Caco-2 (cell line): Measurements from ENCODE around the gene MEGF8. TPM values are rescaled to one million over a fixed set of nuclear protein-coding genes. Genes with fewer than 3 reads are reported as not detected.

Experiments
- BruUV-seq: library from RNA; stranded (reverse); fragments of 400-500 nt; replicated peaks from 2 replicates; lab custom pipeline; 2021; lab: Mats Ljungman, UMichigan
- CTCF ChIA-PET: fragments of 300-600 bp; sonication (Branson Sonifier 250); formaldehyde crosslinking; loops from one replicate; lab custom pipeline; 2022; ENCODE audit warnings: antibody characterized with exemption; lab: Charles Lee
- POLR2A ChIA-PET: fragments of 300-600 bp; sonication (Branson Sonifier 250); formaldehyde crosslinking; loops from one replicate; lab custom pipeline; 2022; ENCODE audit warnings: antibody characterized with exemption; lab: Charles Lee
- DNase-seq, 2 experiments: peaks; one replicate each; pipeline versions ENCODE4 v3.0.0 to v3.0.0-alpha.2; 2020 to 2022
- H3K27me3 ChIP-seq: replicated peaks from 2 replicates; pipeline ENCODE4 v1.6.0; 2011; ENCODE audit warnings: low read length; ENCODE audit not compliant: control insufficient read depth, insufficient read depth
- H3K36me3 ChIP-seq: 2 replicates; pipeline ENCODE4 v1.5.1; 2011; ENCODE audit warnings: low read length; ENCODE audit not compliant: control insufficient read depth, insufficient read depth
- H3K4me1 ChIP-seq: fragments of 250-450 bp; sonication (Bioruptor Pico); 2 replicates; pipeline ENCODE4 v1.5.1; 2020; ENCODE audit warnings: mild to moderate bottlenecking
- H3K4me3 ChIP-seq: 2 replicates; pipeline ENCODE4 v1.5.1; 2011; ENCODE audit warnings: low read depth, mild to moderate bottlenecking, control low read depth, low read length
- H3K9me3 ChIP-seq: fragments of 250-450 bp; sonication (Bioruptor Pico); 2 replicates; pipeline ENCODE4 v1.5.1; 2020; ENCODE audit warnings: mild to moderate bottlenecking, moderate library complexity
- H3K27ac Mint-ChIP-seq: one replicate; pipeline ENCODE4 v1.8.0; 2022; ENCODE audit warnings: mixed read lengths; ENCODE audit not compliant: unreplicated experiment
- H3K27me3 Mint-ChIP-seq: one replicate; pipeline ENCODE4 v1.8.0; 2022; ENCODE audit warnings: mixed read lengths; ENCODE audit not compliant: insufficient read depth, unreplicated experiment
- H3K36me3 Mint-ChIP-seq: one replicate; pipeline ENCODE4 v1.8.0; 2022; ENCODE audit warnings: mild to moderate bottlenecking, mixed read lengths; ENCODE audit not compliant: insufficient read depth, unreplicated experiment
- H3K4me1 Mint-ChIP-seq: one replicate; pipeline ENCODE4 v1.8.0; 2022; ENCODE audit warnings: low read depth, mixed read lengths; ENCODE audit not compliant: unreplicated experiment
- H3K4me3 Mint-ChIP-seq: one replicate; pipeline ENCODE4 v1.8.0; 2022; ENCODE audit warnings: mild to moderate bottlenecking, moderate library complexity, mixed read lengths; ENCODE audit not compliant: unreplicated experiment
- H3K9me3 Mint-ChIP-seq: one replicate; pipeline ENCODE4 v1.8.0; 2022; ENCODE audit warnings: mixed read lengths; ENCODE audit not compliant: unreplicated experiment
- CTCF ChIP-seq, 2 experiments: fragments of 200-600 bp in 1 of 2; IDR thresholded peaks; 1 replicate in 1 of 2; 2 replicates in 1 of 2; pipeline versions ENCODE4 v1.5.1 to v1.8.0; 2011 to 2022; ENCODE audit warnings: antibody characterized with exemption in 1 of 2, control low read depth in 1 of 2, inconsistent platforms in 1 of 2, low read depth in 1 of 2, low read length in 1 of 2, mild to moderate bottlenecking in 1 of 2, moderate library complexity in 1 of 2; ENCODE audit not compliant: insufficient read depth in 1 of 2, severe bottlenecking in 1 of 2, unreplicated experiment in 1 of 2
- intact Hi-C: fragments of 100-400 bp; cut with micrococcal nuclease; formaldehyde crosslinking; loops from one replicate; pipeline ENCODE4 v1.10.0; 2022; ENCODE audit not compliant: unreplicated experiment
- total RNA-seq: library from RNA; stranded (reverse); gene quantifications from 2 replicates; pipeline ENCODE4 v1.2.3, GENCODE V29; 2022

MEGF8 gene
- total RNA-seq, 1 experiment from 2014 or later: 17.9 TPM

GRCh38 chr19:42281827-42282762, 43.3 kb upstream of the MEGF8 start:
- DNase-seq: peak; percentile 35 to 51
- Histone ChIP-seq H3K36me3 (no peaks in the 10 kb centered on the region), H3K4me1 (peaks cover 40% of the 10 kb centered on the region), H3K4me3 (peak overlapping the region; percentile 52), H3K27me3 (no peaks in the 10 kb centered on the region), H3K9me3 (no peaks in the 10 kb centered on the region)
- POLR2A ChIA-PET: interaction anchor here (0.6 to 1.4 kb wide), 2 partner anchors 39 to 114 kb away, joined by 3 to 4 read pairs; no protein-coding TSS in a partner anchor
- Mint-ChIP-seq H3K36me3 (peaks cover 28% of the 10 kb centered on the region), H3K4me1 (peaks cover 34% of the 10 kb centered on the region), H3K4me3 (peak overlapping the region; percentile 90), H3K9me3 (no peaks in the 10 kb centered on the region), H3K27ac (peak overlapping the region; percentile 42), H3K27me3 (no peaks in the 10 kb centered on the region)
- TF ChIP-seq CTCF (IDR thresholded peaks at IDR 0.05; ENCODE audit: insufficient read depth in 1 of 2, low read depth in 1 of 2, low read length in 1 of 2, severe bottlenecking in 1 of 2, unreplicated experiment in 1 of 2): no peak
- BruUV-seq: no TSS peak
- CTCF ChIA-PET: interaction anchor here (0.6 kb wide), 3 partner anchors 13 to 141 kb away, joined by 3 to 4 read pairs (median 3); partner anchors contain the start of gene CIC
- intact Hi-C loops: loop anchor here (2.0 kb wide), 1 partner anchor 65 kb away; the partner anchor contains the start of gene DEDD2

GRCh38 chr19:42282819-42283187, 42.6 kb upstream of the MEGF8 start:
- Histone ChIP-seq H3K9me3 (no peaks in the 10 kb centered on the region), H3K36me3 (no peaks in the 10 kb centered on the region), H3K27me3 (no peaks in the 10 kb centered on the region), H3K4me1 (peaks cover 40% of the 10 kb centered on the region), H3K4me3 (peak overlapping the region; percentile 79)
- H3K4me1 Mint-ChIP-seq: peaks cover 34% of the 10 kb centered on the region
- no peaks in the 10 kb centered on the region for H3K9me3 Mint-ChIP-seq
- intact Hi-C loops: loop anchor here (1.0 to 2.0 kb wide), 2 partner anchors 39 to 66 kb away; partner anchors contain the start of gene DEDD2
- peak in 1 of 2 experiments; percentile 34 for DNase-seq
- H3K27me3 Mint-ChIP-seq: no peaks in the 10 kb centered on the region
- TF ChIP-seq CTCF (IDR thresholded peaks at IDR 0.05; ENCODE audit: insufficient read depth in 1 of 2, low read depth in 1 of 2, low read length in 1 of 2, severe bottlenecking in 1 of 2, unreplicated experiment in 1 of 2): no peak
- H3K27ac Mint-ChIP-seq: no peak overlapping the region
- peaks cover 30% of the 10 kb centered on the region for H3K36me3 Mint-ChIP-seq
- ChIA-PET POLR2A (interaction anchor here (0.6 kb wide), 1 partner anchor 114 kb away, joined by 4 read pairs; no protein-coding TSS in a partner anchor), CTCF (interaction anchor here (0.6 kb wide), 2 partner anchors 44 to 142 kb away, joined by 3 read pairs; no protein-coding TSS in a partner anchor)
- H3K4me3 Mint-ChIP-seq: no peak overlapping the region
- no TSS peak for BruUV-seq
